IMR-90 (cell line): ENCODE data around the gene SCARF2. TPM values are rescaled to one million over a fixed set of nuclear protein-coding genes. Genes with fewer than 3 reads are reported as not detected.

Experiments used
- ATAC-seq: fragments of 200-7000 bp; cut with Tn5 transposase; 2 replicates; pipeline ENCODE4 v1.9.1; 2020; ENCODE audit warnings: low read depth, mild to moderate bottlenecking, moderate library complexity
- BruUV-seq: library from RNA; stranded (reverse); fragments of 400-500 nt; replicated peaks from 2 replicates; lab custom pipeline; 2021; lab: Mats Ljungman, UMichigan
- CTCF ChIA-PET: fragments of 300-600 bp; formaldehyde crosslinking; extraction: SDS; loops from one replicate; lab custom pipeline; 2021; ENCODE audit warnings: antibody characterized with exemption; lab: Yijun Ruan, JAX
- POLR2A ChIA-PET: fragments of 300-600 bp; sonication (Branson Sonifier 250); formaldehyde crosslinking; loops from one replicate; lab custom pipeline; 2022; ENCODE audit warnings: antibody characterized with exemption; ENCODE audit not compliant: unreplicated experiment; lab: Charles Lee
- DNase-seq: peaks from one replicate; pipeline ENCODE4 v3.0.0; 2013
- H2AFZ ChIP-seq: replicated peaks from 2 replicates; pipeline ENCODE3; 2013; ENCODE audit warnings: low read length, mild to moderate bottlenecking; ENCODE audit not compliant: poor library complexity
- H2AK5ac ChIP-seq: 2 replicates; pipeline ENCODE4 v1.6.1; 2013; ENCODE audit warnings: low read depth, low read length, inconsistent platforms
- H2AK9ac ChIP-seq: replicated peaks from 2 replicates; pipeline ENCODE3; 2013; ENCODE audit warnings: mild to moderate bottlenecking, low read depth, low read length, moderate library complexity; ENCODE audit not compliant: poor library complexity
- H2BK120ac ChIP-seq: 2 replicates; pipeline ENCODE4 v1.6.1; 2013; ENCODE audit warnings: low read depth, low read length, inconsistent platforms
- H2BK15ac ChIP-seq: 3 replicates; pipeline ENCODE4 v1.6.1; 2013; ENCODE audit warnings: low read depth, low read length, inconsistent platforms
- H2BK20ac ChIP-seq: 2 replicates; pipeline ENCODE4 v1.6.1; 2013; ENCODE audit warnings: low read depth, mild to moderate bottlenecking, inconsistent platforms, low read length, moderate library complexity
- H2BK5ac ChIP-seq: 2 replicates; pipeline ENCODE4 v1.6.1; 2013; ENCODE audit warnings: mild to moderate bottlenecking, low read depth, low read length, inconsistent platforms; ENCODE audit not compliant: poor library complexity, severe bottlenecking
- H3K14ac ChIP-seq: replicated peaks from 2 replicates; pipeline ENCODE4 v1.6.1; 2013; ENCODE audit warnings: low read depth, low read length, inconsistent platforms
- H3K18ac ChIP-seq: 2 replicates; pipeline ENCODE4 v1.6.1; 2013; ENCODE audit warnings: low read depth, low read length, control low read depth
- H3K23ac ChIP-seq: 2 replicates; pipeline ENCODE4 v1.6.1; 2013; ENCODE audit warnings: low read depth, low read length, inconsistent platforms
- H3K27ac ChIP-seq: 2 replicates; pipeline ENCODE4 v1.5.1; 2013; ENCODE audit warnings: mild to moderate bottlenecking, control low read depth, low read length; ENCODE audit not compliant: insufficient read depth
- H3K27me3 ChIP-seq: 2 replicates; pipeline ENCODE4 v1.6.1; 2013; ENCODE audit warnings: low read length; ENCODE audit not compliant: control insufficient read depth, insufficient read depth
- H3K36me3 ChIP-seq: 2 replicates; pipeline ENCODE4 v1.6.1; 2013; ENCODE audit warnings: low read length, mixed read lengths; ENCODE audit not compliant: control insufficient read depth, insufficient read depth
- H3K4ac ChIP-seq: 2 replicates; pipeline ENCODE4 v1.6.1; 2013; ENCODE audit warnings: low read depth, low read length, inconsistent platforms
- H3K4me1 ChIP-seq: 2 replicates; pipeline ENCODE4 v1.6.1; 2013; ENCODE audit warnings: low read length, mixed read lengths; ENCODE audit not compliant: control insufficient read depth, insufficient read depth
- H3K4me2 ChIP-seq: 2 replicates; pipeline ENCODE4 v1.6.1; 2013; ENCODE audit warnings: low read depth, mild to moderate bottlenecking, control low read depth, low read length, moderate library complexity
- H3K4me3 ChIP-seq: 2 replicates; pipeline ENCODE4 v1.5.1; 2013; ENCODE audit warnings: low read depth, mild to moderate bottlenecking, control low read depth, low read length, moderate library complexity; ENCODE audit not compliant: insufficient read depth
- H3K56ac ChIP-seq: 2 replicates; pipeline ENCODE4 v1.6.1; 2013; ENCODE audit warnings: low read length, inconsistent platforms; ENCODE audit not compliant: insufficient read depth; ENCODE audit errors: extremely low read depth
- H3K79me1 ChIP-seq, 2 experiments: 2 replicates each; pipeline ENCODE4 v1.6.1; 2013; ENCODE audit warnings: low read length in 2 of 2, inconsistent platforms in 1 of 2, low read depth in 1 of 2
- H3K9ac ChIP-seq: 2 replicates; pipeline ENCODE4 v1.6.1; 2013; ENCODE audit warnings: low read depth, low read length, control low read depth
- H3K9me1 ChIP-seq: 2 replicates; pipeline ENCODE4 v1.6.1; 2013; ENCODE audit warnings: low read length, inconsistent platforms; ENCODE audit not compliant: insufficient read depth
- H3K9me3 ChIP-seq: 2 replicates; pipeline ENCODE4 v1.6.1; 2013; ENCODE audit warnings: low read length; ENCODE audit not compliant: control insufficient read depth, insufficient read depth
- H4K20me1 ChIP-seq: 2 replicates; pipeline ENCODE4 v1.6.1; 2013; ENCODE audit warnings: low read length, inconsistent platforms; ENCODE audit not compliant: insufficient read depth
- H4K5ac ChIP-seq: 2 replicates; pipeline ENCODE4 v1.6.1; 2013; ENCODE audit warnings: mild to moderate bottlenecking, low read depth, low read length, control low read depth
- H4K8ac ChIP-seq, 2 experiments: 2 replicates each; pipeline ENCODE4 v1.6.1; 2013; ENCODE audit warnings: low read depth in 2 of 2, low read length in 2 of 2, control low read depth in 1 of 2, inconsistent platforms in 1 of 2
- H4K91ac ChIP-seq: 2 replicates; pipeline ENCODE4 v1.6.1; 2013; ENCODE audit warnings: low read depth, low read length, inconsistent platforms; ENCODE audit not compliant: insufficient read depth
- BHLHE40 ChIP-seq: fragments of 150-350 bp; IDR thresholded peaks from 2 replicates; pipeline ENCODE4 v1.6.1; 2016; ENCODE audit warnings: mild to moderate bottlenecking, low read depth, low read length
- WGBS, 2 experiments: methylation state at CpG; one replicate each; pipeline versions ENCODE4 v1.1.5 to v1.1.7; 2013; ENCODE audit warnings: missing lambda C conversion rate in 2 of 2; ENCODE audit not compliant: insufficient read length in 1 of 2; ENCODE audit errors: extremely low coverage in 2 of 2; 5-methylcytosine and 5-hydroxymethylcytosine counted together
- dilution Hi-C: fragments of 300-500 bp; cut with HindIII; formaldehyde crosslinking; loops from one replicate; pipeline ENCODE4 v1.14.3; 2018; ENCODE audit warnings: low sequenced_read_pairs; ENCODE audit not compliant: unreplicated experiment
- in situ Hi-C: fragments of 300-500 bp; cut with MboI; formaldehyde crosslinking; loops from 3 replicates; pipeline ENCODE4 v1.14.3; 2019; ENCODE audit warnings: low sequenced_read_pairs, inconsistent platforms, mixed read lengths
- intact Hi-C: fragments of 100-400 bp; cut with micrococcal nuclease; formaldehyde crosslinking; loops from 2 replicates; pipeline ENCODE4 v1.10.0; 2022
- polyA plus RNA-seq, 3 experiments: library from polyadenylated mRNA; depleted of rRNA; stranded (reverse); fragments of >200 nt; gene quantifications; 2 replicates each; pipeline ENCODE4 v1.2.3, GENCODE V29; 2012; ENCODE audit warnings: low replicate concordance in 1 of 3
- total RNA-seq: library from RNA; depleted of rRNA; stranded (reverse); fragments of >200 nt; gene quantifications from 2 replicates; pipeline ENCODE4 v1.2.3, GENCODE V29; 2012

SCARF2 gene
- total and polyA plus RNA-seq, 2 of the 4 experiments (the other 2 are of a cell fraction): 3.4 to 37.0 TPM

GRCh38 chr22:20419664-20419951 is 18.0 kb downstream of the SCARF2 start:
- no peak overlapping the region for H4K5ac ChIP-seq
- H2BK20ac ChIP-seq: no peak overlapping the region
- H2BK120ac ChIP-seq: no peak overlapping the region
- no peaks in the 10 kb centered on the region for H3K79me1 ChIP-seq
- H3K36me3 ChIP-seq: peaks cover 7% of the 10 kb centered on the region; the same call in 1 of the 2 replicates
- DNase-seq (no peak), ATAC-seq (no peak)
- H3K27ac ChIP-seq: no peak overlapping the region
- ChIA-PET CTCF (interaction anchor here (0.7 to 2.0 kb wide), 2 partner anchors 37 to 336 kb away, joined by 3 to 12 read pairs; no protein-coding TSS in a partner anchor), POLR2A (no interaction called here)
- no peak overlapping the region for H2BK5ac ChIP-seq
- intact Hi-C loops: no loop called here
- H3K18ac ChIP-seq: no peak overlapping the region
- no peak overlapping the region for H3K9ac ChIP-seq
- no peak overlapping the region for H2AK9ac ChIP-seq
- H3K27me3 ChIP-seq: no peaks in the 10 kb centered on the region
- dilution Hi-C loops: no loop called here
- H3K23ac ChIP-seq: no peak overlapping the region
- no TSS peak for BruUV-seq
- in situ Hi-C loops: loop anchor here (10.0 kb wide), 1 partner anchor 45 kb away; no protein-coding TSS in a partner anchor
- H3K56ac ChIP-seq: no peak overlapping the region
- no peak overlapping the region for H2BK15ac ChIP-seq
- peaks cover 19% of the 10 kb centered on the region for H4K20me1 ChIP-seq
- no peaks in the 10 kb centered on the region for H3K9me3 ChIP-seq
- H3K4me3 ChIP-seq: no peak overlapping the region
- H3K4me1 ChIP-seq: peaks cover 13% of the 10 kb centered on the region; the same call in 1 of the 2 replicates
- no peak overlapping the region for H4K8ac ChIP-seq
- no peak overlapping the region for H3K4ac ChIP-seq
- H2AFZ ChIP-seq: no peak overlapping the region
- no peak overlapping the region for H2AK5ac ChIP-seq
- no peak overlapping the region for H4K91ac ChIP-seq
- WGBS, 2 experiments: no CpG with 5 or more reads among the region's 2 CpGs
- H3K14ac ChIP-seq: no peak overlapping the region
- no peak overlapping the region for H3K4me2 ChIP-seq
- no peaks in the 10 kb centered on the region; the same call in 1 of the 2 replicates for H3K9me1 ChIP-seq
- no peak for TF ChIP-seq BHLHE40
